ENCODE data around the gene NISCH.

NISCH gene

DNA sequence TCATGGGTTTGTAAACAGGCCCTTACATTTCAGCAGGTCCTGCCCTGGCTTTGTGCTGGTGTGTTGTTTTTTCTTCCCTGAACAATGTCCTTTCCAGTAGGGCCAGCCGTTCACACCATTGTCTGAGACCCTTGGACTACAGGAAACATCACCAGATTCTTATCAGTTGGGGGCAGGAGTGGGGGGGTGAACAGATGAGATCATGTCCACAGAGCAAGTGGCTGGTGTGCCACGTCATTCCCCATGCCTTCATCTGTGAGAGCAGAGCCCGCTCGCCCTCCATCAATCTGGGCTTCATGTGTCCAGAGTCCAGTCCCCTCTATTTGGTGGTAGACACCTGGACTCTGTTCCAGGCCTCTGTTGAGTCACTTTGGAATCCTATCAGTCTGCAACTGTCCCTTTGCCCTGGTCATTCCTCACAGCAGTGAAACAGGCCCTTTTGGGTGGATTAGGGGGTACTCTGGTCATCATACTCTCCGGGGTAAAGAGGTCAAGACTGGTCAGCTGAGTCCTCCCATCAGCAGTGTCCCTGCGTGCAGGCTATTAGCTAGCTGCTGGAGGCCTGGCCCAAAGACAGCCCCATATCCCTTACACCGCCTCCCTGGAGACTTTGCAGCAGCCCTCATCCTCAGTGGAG, 25.5 kb upstream of the NISCH start:
- peaks cover 37% of the 10 kb centered on the region for H3K4me1 ChIP-seq (ENCODE audit: control insufficient read depth, insufficient read depth, low read length)
- no peaks in the 10 kb centered on the region for H3K9me3 ChIP-seq (ENCODE audit: control insufficient read depth, low read length)
- no peaks in the 10 kb centered on the region for H3K36me3 ChIP-seq (ENCODE audit: control insufficient read depth, insufficient read depth, low read length, severe bottlenecking)
- no peak overlapping the region for H3K9ac ChIP-seq (ENCODE audit: low read length)
- no peaks in the 10 kb centered on the region for H3K27me3 ChIP-seq (replicated peaks; ENCODE audit: control insufficient read depth, insufficient read depth, low read length)
- H3K4me3 ChIP-seq (ENCODE audit: low read length): no peak overlapping the region
- DNase-seq (ENCODE audit: low read depth): no peak

DNA sequence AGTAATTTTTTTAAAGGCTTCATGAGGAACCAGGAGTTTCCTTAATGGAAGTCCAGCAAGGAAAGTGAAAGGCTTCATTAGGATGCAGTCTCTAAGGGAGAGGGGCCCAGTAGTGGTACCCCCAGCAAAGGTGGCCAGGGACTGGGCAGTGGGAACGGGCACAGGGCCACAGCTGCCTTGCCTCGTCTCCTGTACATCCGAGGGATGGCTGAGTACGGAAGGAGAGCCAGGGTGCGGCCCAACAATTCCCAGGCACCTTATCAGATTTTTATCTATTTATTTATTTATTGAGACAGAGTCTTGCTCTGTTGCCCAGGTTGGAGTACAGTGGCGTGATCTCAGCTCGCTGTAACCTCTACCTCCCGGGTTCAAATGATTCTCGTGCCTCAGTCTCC, 25.0 kb upstream of the NISCH start:
- DNase-seq (ENCODE audit: low read depth): no peak
- no peaks in the 10 kb centered on the region for H3K27me3 ChIP-seq (replicated peaks; ENCODE audit: control insufficient read depth, insufficient read depth, low read length)
- H3K9ac ChIP-seq (ENCODE audit: low read length): no peak overlapping the region
- H3K9me3 ChIP-seq (ENCODE audit: control insufficient read depth, low read length): no peaks in the 10 kb centered on the region
- H3K4me1 ChIP-seq (ENCODE audit: control insufficient read depth, insufficient read depth, low read length): peaks cover 42% of the 10 kb centered on the region
- no peak overlapping the region for H3K4me3 ChIP-seq (ENCODE audit: low read length)
- H3K36me3 ChIP-seq (ENCODE audit: control insufficient read depth, insufficient read depth, low read length, severe bottlenecking): no peaks in the 10 kb centered on the region

DNA sequence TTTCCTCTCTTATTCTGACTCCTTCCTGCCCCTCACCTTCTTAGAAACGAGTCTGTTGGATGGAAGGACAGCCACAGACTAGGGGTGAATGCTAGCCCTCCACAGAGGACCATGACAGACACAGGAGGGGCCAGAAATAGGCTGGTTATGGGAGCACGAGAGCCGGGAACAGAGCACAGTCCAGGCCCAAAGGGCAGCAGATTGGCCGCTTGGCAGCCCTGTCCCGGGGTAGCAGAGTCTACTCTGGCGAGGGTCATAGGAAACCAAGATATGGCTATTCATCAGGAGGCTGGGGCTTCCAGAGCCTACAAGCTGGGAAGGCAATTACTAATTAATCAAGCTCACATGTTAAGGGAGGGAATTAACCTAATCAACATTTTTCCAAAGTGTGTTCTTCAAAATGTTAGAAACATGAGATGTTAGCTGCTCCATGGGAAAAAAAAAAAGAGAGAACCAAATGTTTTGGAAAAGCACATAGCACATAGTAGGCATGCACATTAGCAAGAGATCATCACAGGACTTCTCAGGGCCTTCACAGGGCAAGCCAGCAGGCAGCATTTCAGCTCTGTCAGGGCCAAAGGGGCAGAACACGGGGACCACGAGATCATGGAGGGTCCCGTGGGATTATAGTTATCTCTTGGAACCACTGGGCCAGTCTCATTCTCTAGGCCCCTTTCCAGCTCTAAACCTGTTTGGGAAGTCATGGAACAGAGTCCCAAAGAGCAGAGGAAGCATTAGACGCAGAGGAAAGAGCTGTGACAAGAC, 23.8 kb upstream of the NISCH start:
- H3K36me3 ChIP-seq (ENCODE audit: control insufficient read depth, insufficient read depth, low read length, severe bottlenecking): no peaks in the 10 kb centered on the region
- H3K9ac ChIP-seq (ENCODE audit: low read length): no peak overlapping the region
- no peak for DNase-seq (ENCODE audit: low read depth)
- peaks cover 54% of the 10 kb centered on the region for H3K4me1 ChIP-seq (ENCODE audit: control insufficient read depth, insufficient read depth, low read length)
- no peak overlapping the region for H3K4me3 ChIP-seq (ENCODE audit: low read length)
- H3K27me3 ChIP-seq (replicated peaks; ENCODE audit: control insufficient read depth, insufficient read depth, low read length): no peaks in the 10 kb centered on the region
- no peaks in the 10 kb centered on the region for H3K9me3 ChIP-seq (ENCODE audit: control insufficient read depth, low read length)

DNA sequence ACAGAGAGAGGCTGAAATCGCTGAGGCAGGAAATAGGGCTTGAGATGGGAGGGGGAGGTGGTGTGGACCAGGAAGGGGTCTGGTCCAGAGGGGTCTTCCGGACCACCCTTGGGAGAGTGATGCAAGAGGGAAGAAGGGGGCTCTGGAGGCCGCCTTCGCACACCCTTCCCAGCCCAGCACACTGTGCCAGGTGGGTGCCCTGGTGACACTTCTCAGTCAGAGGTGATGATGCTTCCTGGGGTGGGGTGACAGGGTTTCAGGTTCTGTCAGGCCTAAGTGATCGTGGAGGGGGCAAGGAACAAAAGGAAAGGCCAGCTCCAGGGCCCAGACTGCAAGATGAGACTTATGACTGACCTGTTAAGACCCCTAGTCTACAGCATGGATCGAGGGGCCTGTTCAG, 23.2 kb upstream of the NISCH start:
- no peak overlapping the region for H3K4me3 ChIP-seq (ENCODE audit: low read length)
- DNase-seq (ENCODE audit: low read depth): no peak

DNA sequence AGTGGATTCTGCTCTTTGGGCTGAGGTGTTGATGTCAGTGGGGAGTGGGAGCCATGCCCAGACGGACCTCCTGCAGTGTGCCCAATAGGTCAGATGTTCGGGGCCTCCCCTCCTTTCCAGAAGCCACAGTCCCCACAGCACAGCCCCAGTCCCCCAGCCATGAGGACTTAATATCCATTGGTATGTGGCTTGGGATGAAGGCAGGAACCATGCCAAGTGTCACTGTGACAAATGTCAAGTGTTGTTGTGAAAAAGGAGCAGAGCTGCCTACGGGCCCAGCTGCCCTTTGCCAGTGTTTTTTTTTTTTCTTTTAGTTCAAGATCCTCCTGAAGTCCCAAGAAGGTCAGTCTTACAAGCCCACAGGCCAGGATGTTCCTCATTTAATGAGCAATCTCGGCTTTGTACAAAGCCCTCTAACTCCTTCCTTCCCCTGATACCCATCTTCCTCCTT, 22.7 kb upstream of the NISCH start:
- DNase-seq (ENCODE audit: low read depth): no peak
- Histone ChIP-seq H3K9ac (ENCODE audit: low read length) (peak overlapping the region; percentile 59), H3K9me3 (ENCODE audit: control insufficient read depth, low read length) (no peaks in the 10 kb centered on the region), H3K27me3 (replicated peaks; ENCODE audit: control insufficient read depth, insufficient read depth, low read length) (no peaks in the 10 kb centered on the region), H3K4me3 (ENCODE audit: low read length) (no peak overlapping the region), H3K4me1 (ENCODE audit: control insufficient read depth, insufficient read depth, low read length) (peaks cover 62% of the 10 kb centered on the region), H3K36me3 (ENCODE audit: control insufficient read depth, insufficient read depth, low read length, severe bottlenecking) (no peaks in the 10 kb centered on the region)

More for the DNA sequence above, 23.2 kb upstream of the NISCH start:
- Histone ChIP-seq H3K9ac (ENCODE audit: low read length) (no peak overlapping the region), H3K9me3 (ENCODE audit: control insufficient read depth, low read length) (no peaks in the 10 kb centered on the region), H3K36me3 (ENCODE audit: control insufficient read depth, insufficient read depth, low read length, severe bottlenecking) (no peaks in the 10 kb centered on the region), H3K4me1 (ENCODE audit: control insufficient read depth, insufficient read depth, low read length) (peaks cover 60% of the 10 kb centered on the region), H3K27me3 (replicated peaks; ENCODE audit: control insufficient read depth, insufficient read depth, low read length) (no peaks in the 10 kb centered on the region)

DNA sequence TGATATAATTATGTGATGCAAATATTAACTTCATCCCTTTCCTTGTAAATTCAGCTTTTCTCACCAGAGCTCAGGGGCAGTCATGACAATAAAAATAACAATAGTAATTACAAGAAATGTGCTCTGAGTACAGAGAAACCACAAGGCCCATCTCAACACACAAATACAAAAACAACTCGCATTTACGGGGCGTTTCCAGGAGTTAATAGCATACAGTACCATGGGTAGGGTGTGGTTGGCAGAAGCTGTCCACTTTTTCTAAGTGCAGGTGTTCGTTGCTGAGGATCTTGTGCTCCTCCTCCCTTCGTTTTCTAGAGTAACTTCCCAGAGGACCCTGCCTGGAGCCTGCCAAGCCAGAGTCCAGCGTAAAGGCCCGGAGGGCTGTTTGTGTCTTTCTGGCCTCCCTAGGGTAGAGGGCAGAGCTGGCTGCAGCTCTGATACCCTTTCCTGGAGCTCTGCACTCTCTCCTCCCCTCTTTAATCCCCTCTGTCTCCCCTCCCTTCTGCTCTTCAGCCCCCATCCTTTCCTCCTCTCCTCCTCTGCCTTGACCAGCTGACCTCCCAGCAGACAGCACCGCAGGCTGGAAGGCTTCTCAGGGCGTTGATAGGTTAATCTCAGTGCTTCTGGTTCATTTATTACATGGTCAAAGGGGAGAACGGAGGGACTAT, 21.9 kb upstream of the NISCH start:
- H3K27me3 ChIP-seq (replicated peaks; ENCODE audit: control insufficient read depth, insufficient read depth, low read length): no peaks in the 10 kb centered on the region
- H3K9me3 ChIP-seq (ENCODE audit: control insufficient read depth, low read length): no peaks in the 10 kb centered on the region
- H3K4me3 ChIP-seq (ENCODE audit: low read length): no peak overlapping the region
- no peak for DNase-seq (ENCODE audit: low read depth)
- H3K4me1 ChIP-seq (ENCODE audit: control insufficient read depth, insufficient read depth, low read length): peaks cover 62% of the 10 kb centered on the region
- peaks cover 4% of the 10 kb centered on the region for H3K36me3 ChIP-seq (ENCODE audit: control insufficient read depth, insufficient read depth, low read length, severe bottlenecking)
- H3K9ac ChIP-seq (ENCODE audit: low read length): peak overlapping the region; percentile 59

DNA sequence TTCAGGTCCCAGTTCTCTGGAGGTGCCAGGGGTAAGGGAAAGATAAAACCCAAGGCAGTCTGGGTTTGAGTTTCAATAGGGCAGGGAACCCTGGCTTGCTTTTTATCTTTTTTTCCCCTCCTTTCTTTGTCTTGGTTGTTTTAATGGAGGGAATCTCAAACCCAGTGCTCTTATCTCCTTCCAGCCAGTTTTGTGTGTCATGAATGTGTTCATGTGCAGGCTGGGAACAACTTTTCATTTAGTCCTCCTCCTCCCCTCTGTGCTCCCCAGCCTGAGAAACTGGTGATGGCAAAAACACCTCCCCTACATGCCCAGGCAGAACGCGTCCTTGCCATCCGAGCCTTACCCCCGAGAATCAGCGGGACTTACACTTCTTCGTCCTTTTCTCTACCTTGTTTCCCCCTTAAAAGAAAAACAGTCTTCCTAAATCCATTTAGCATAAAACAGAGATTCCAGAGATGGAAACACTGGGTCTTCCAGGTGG, 21.4 kb upstream of the NISCH start:
- Histone ChIP-seq H3K36me3 (ENCODE audit: control insufficient read depth, insufficient read depth, low read length, severe bottlenecking) (peaks cover 7% of the 10 kb centered on the region), H3K27me3 (replicated peaks; ENCODE audit: control insufficient read depth, insufficient read depth, low read length) (no peaks in the 10 kb centered on the region), H3K4me1 (ENCODE audit: control insufficient read depth, insufficient read depth, low read length) (peaks cover 58% of the 10 kb centered on the region), H3K9me3 (ENCODE audit: control insufficient read depth, low read length) (no peaks in the 10 kb centered on the region), H3K9ac (ENCODE audit: low read length) (peak overlapping the region; percentile 59), H3K4me3 (ENCODE audit: low read length) (no peak overlapping the region)
- no peak for DNase-seq (ENCODE audit: low read depth)

DNA sequence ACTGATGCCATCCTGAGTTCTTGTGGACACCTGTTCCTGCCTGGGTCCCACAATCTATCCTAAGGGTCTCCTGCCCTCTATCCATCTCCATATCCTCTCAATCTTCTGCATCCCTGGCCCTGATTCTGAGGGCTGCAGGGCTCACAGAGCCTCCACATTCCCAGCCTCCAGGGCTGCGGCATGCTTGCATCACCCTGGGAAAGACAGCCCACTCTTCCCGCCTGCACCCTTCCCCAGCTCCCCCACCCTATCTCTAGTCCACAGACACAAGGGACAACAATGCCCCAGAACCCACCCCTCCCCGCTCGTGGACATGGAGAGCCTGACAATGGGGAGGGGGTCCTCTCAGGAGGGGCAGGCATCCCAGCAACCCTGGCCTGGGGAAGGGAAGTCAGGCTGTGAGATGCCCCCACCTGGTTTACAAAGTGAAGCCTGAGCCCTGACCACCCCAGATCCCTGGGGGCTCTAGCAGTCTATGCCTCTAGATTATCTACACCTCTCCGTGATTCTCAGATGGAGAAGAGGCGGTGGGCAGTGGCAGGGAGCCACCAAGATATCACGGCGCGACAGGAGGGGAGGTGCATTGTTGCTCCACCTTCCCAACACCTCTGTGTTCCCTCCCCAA, 20.8 kb upstream of the NISCH start:
- Histone ChIP-seq H3K27me3 (replicated peaks; ENCODE audit: control insufficient read depth, insufficient read depth, low read length) (no peaks in the 10 kb centered on the region), H3K4me1 (ENCODE audit: control insufficient read depth, insufficient read depth, low read length) (peaks cover 58% of the 10 kb centered on the region), H3K9ac (ENCODE audit: low read length) (no peak overlapping the region), H3K4me3 (ENCODE audit: low read length) (no peak overlapping the region), H3K9me3 (ENCODE audit: control insufficient read depth, low read length) (no peaks in the 10 kb centered on the region), H3K36me3 (ENCODE audit: control insufficient read depth, insufficient read depth, low read length, severe bottlenecking) (peaks cover 11% of the 10 kb centered on the region)
- DNase-seq (ENCODE audit: low read depth): no peak

DNA sequence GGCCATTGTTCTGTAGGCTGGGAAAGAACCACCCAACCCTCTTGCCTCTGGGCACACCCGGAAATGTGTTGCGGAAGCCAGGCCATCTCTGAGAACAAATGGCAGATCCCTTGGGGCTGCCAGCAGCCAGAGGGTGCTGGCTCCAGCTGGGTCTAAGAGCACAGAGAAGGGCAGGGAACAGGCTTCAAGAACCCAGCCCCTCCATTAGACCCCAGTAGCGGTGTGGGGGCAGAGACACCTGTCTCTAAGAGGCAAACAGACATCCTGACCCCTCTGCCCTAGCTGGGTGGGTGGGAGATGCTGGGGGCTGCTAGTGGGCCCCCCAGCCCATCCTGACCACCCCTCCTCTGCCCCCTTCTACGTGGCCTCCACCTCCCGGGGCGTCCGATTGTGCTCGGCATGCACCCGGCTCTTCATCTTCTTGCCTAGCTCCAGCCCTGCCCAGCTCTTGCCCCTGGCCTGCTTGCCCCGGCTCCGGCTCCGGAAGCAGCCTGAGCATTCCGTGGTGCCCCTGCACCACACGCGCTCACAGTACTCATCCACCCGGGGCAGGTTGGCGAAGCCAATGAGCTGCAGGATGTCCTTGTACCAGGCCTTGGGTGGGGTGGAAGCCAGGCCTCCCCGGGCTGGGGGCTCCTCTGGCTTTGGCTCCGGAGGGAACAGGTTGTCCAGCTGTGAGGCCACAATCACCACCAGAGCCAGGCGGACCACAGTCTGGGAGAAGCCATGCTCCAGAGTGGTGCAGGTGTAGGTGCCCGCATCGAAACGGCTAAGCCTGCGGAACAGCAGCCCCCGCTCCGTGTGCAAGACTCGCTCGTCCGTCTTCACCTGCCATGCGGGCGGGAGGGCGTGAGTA, 19.9 kb upstream of the NISCH start:
- DNase-seq (ENCODE audit: low read depth): no peak
- Histone ChIP-seq H3K9me3 (ENCODE audit: control insufficient read depth, low read length) (no peaks in the 10 kb centered on the region), H3K9ac (ENCODE audit: low read length) (no peak overlapping the region), H3K27me3 (replicated peaks; ENCODE audit: control insufficient read depth, insufficient read depth, low read length) (no peaks in the 10 kb centered on the region), H3K4me3 (ENCODE audit: low read length) (no peak overlapping the region), H3K36me3 (ENCODE audit: control insufficient read depth, insufficient read depth, low read length, severe bottlenecking) (peaks cover 14% of the 10 kb centered on the region), H3K4me1 (ENCODE audit: control insufficient read depth, insufficient read depth, low read length) (peaks cover 58% of the 10 kb centered on the region)

DNA sequence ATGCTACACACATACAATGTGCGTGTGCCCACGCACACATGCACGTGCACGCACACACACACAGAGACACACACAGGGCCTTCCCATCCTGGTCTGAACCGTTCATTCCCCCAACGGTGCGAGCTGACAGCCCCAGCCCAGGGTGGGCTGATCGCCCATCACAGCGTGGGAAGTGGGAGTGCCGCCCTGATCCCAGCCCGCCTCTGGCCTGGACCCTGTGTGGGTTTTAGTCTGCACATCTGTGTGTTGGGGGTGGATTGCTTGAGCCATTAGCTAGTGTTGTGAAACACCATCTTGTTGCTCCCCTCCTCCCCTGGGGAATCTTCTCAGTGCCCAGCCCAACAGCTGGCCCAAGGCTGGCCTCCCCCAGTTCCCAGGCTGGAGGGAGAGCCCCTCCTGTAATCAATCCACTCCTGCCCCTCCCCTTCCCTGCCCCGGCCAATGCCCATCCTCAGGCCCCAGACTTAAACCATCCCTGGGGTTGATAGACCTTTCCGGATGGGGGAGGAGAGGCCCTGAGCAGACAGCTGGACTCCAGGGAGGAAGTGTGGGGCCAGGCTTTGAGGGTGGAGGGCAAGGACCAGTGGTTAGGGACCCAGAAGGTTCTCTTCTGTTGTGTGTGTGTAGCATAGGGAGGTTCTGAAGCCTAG, 18.8 kb upstream of the NISCH start:
- Histone ChIP-seq H3K4me1 (ENCODE audit: control insufficient read depth, insufficient read depth, low read length) (peaks cover 58% of the 10 kb centered on the region), H3K27me3 (replicated peaks; ENCODE audit: control insufficient read depth, insufficient read depth, low read length) (no peaks in the 10 kb centered on the region), H3K4me3 (ENCODE audit: low read length) (no peak overlapping the region), H3K9me3 (ENCODE audit: control insufficient read depth, low read length) (no peaks in the 10 kb centered on the region), H3K9ac (ENCODE audit: low read length) (peak overlapping the region; percentile 19), H3K36me3 (ENCODE audit: control insufficient read depth, insufficient read depth, low read length, severe bottlenecking) (peaks cover 20% of the 10 kb centered on the region)
- DNase-seq (ENCODE audit: low read depth): peak; percentile 86

Measured in adipocyte (in vitro differentiated cells).